ENCODE results near the gene IQCK.

- TF ChIP-seq, protein P1, sequence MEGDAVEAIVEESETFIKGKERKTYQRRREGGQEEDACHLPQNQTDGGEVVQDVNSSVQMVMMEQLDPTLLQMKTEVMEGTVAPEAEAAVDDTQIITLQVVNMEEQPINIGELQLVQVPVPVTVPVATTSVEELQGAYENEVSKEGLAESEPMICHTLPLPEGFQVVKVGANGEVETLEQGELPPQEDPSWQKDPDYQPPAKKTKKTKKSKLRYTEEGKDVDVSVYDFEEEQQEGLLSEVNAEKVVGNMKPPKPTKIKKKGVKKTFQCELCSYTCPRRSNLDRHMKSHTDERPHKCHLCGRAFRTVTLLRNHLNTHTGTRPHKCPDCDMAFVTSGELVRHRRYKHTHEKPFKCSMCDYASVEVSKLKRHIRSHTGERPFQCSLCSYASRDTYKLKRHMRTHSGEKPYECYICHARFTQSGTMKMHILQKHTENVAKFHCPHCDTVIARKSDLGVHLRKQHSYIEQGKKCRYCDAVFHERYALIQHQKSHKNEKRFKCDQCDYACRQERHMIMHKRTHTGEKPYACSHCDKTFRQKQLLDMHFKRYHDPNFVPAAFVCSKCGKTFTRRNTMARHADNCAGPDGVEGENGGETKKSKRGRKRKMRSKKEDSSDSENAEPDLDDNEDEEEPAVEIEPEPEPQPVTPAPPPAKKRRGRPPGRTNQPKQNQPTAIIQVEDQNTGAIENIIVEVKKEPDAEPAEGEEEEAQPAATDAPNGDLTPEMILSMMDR (conservative IDR thresholded peaks at IDR 0.05 in 1 of 2, IDR thresholded peaks at IDR 0.05 in 1 of 2; ENCODE audit: low read depth in 1 of 2, low read length in 2 of 2) = no peak
- no peak for TF ChIP-seq EZH2 (IDR thresholded peaks at IDR 0.05; ENCODE audit: low read length, missing control alignments)
Observed at GRCh38 chr16:19848756-19849155, 130.7 kb downstream of the IQCK start.

Measured in fibroblast of lung (primary cell).